ENCODE results near the gene PLEKHJ1.

The PLEKHJ1 gene

DNA sequence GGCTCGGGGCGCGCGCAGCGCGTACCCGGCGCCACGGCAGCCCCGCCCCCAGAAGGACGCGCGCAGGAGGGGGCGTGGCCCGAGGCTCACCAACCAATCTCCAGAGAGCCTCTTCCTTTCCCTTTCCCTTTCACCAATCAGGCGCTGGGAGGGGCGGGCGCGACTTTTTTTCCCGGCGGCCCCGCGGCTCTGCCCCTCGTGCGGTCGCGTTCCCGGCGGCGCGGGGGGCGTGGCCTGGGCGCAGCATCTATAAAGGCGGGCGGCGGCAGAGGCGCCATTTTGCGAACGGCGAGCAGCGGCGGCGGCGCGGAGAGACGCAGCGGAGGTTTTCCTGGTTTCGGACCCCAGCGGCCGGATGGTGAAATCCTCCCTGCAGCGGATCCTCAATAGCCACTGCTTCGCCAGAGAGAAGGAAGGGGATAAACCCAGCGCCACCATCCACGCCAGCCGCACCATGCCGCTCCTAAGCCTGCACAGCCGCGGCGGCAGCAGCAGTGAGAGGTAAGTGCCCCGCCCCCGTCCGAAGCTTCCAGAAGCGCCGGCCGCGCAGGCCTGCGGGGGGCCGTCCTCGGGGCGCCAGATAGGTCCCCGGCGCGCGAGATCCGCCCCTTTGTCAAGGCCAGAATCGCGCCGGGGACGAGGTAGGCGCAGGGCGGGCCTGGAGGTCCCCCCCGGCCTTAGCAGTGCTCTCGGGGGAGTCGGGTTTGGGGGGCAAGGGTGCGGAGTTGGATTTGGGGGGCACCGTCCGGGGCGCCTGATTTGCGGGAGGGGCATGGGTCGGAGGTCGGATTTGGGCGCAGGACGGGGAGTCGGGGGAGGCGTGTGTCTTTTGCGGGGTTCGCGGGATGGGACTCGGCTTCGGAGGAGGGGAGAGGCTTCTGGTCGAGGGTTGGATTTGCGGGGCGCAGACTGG lies 33.4 kb upstream of the PLEKHJ1 start:
- DNase-seq (ENCODE audit: low read depth in 2 of 2) = peak; percentile 97 to 98

DNA sequence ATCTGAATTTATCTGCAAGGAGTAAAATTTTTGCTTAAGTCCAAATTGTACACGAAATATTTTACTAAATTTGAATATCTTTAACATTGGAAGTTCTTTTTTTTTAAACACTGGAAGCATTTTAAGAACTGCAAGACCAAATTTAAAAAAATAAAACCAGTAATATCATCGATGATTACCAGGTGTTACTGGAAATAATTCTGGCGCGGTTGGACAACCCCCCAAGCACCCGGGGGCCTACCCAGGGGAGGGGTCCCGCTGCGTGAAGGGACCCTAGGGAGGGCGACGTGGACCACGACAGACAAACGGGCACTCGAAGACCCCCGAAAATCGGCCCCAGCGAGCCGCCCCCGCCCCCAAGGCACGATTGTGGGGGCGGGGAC lies 32.7 kb upstream of the PLEKHJ1 start:
- no peak for DNase-seq (ENCODE audit: low read depth in 2 of 2)

GRCh38 chr19:2268480-2268830 lies 32.3 kb upstream of the PLEKHJ1 start:
- DNase-seq (ENCODE audit: low read depth in 2 of 2) = no peak

- DNase-seq (ENCODE audit: low read depth in 2 of 2) = no peak
Observed at GRCh38 chr19:2266183-2266993, 30.3 kb upstream of the PLEKHJ1 start.

- no peak for DNase-seq (ENCODE audit: low read depth in 2 of 2)
Observed at GRCh38 chr19:2261438-2262172, 25.5 kb upstream of the PLEKHJ1 start.

DNA sequence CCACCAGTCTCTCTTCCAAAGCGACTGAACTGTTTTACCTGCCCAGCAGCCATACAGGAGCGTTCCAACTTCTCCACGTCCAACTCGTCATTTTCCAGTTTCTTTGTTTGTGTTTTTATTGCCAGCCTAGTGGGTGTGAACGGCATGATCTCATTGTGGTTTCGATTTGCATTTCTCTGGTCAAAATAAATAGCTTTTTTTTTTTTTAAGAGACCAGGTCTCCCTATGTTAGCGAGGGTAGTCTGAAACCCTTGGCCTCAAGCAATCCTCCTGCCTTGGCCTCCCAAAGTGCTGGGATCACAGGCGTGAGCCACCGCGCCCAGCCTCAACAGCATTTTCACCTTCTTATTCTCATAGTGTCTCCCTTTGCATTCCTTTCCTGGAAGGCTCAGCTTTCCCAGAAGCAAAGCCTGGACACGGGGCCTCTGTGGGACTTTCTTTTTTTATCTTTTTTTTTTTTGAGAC lies 24.2 kb upstream of the PLEKHJ1 start:
- DNase-seq (ENCODE audit: low read depth in 2 of 2) = no peak

DNA sequence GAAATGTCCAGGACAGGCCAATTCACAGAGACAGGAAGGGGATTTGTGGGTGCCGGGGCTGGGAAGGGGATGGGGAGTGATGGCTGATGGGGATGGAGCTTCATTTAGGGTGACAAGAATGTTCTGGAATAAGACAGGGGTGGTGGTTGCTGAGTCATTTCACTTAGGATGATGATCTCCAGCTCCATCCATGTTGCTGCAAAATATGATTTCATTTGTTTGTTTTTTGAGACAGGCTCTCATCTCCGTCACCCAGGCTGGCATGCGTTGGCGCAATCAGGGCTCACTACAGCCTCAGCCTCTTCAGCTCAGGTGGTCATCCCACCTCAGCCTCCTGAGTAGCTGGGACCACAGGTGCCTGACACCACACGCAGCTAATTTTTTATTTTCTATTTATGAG lies 23.2 kb upstream of the PLEKHJ1 start:
- no peak for DNase-seq (ENCODE audit: low read depth in 2 of 2)

DNA sequence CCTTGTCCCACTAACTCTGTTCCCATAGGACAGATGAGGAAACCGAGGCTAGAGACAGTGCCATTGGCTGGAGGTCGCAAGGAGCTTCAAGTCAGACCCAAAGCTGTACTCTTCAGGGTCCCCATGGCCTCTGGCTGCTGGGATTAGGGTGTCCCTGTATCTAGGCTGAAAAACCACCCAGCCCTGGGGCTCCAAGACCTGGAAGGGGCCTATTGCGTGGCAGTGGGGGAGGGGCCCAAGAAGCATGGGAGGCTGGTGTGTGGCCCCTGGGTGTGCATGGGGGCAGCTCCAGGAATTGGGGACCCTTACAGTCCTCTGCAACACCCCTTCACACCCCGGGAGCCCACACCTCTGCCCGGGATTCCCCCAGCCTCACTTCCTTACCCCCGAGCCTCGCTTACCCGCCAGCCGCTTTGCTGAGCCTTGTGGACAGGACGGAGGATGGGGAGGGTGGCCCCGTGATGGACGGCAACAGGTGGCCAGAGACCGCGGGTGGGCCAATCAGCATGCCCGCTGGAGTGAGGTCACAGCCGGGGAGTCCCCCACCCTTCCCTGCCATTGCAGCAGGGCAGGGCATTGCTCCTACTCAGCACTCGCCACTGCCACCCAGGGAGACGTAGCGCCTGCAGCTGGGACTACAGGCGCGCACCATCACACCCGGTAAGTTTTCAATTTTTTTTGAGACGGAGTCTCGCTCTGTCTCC lies 20.0 kb upstream of the PLEKHJ1 start, which contains the start of gene JSRP1:
Gene JSRP1 (minus strand): TSS at position 436 of the 704 bp plus-strand sequence. CDS start 1,103 bp downstream, outside the sequence.
- DNase-seq (ENCODE audit: low read depth in 2 of 2) = no peak

- DNase-seq (ENCODE audit: low read depth in 2 of 2) = no peak
Observed at GRCh38 chr19:2255112-2255845, 19.1 kb upstream of the PLEKHJ1 start.

DNA sequence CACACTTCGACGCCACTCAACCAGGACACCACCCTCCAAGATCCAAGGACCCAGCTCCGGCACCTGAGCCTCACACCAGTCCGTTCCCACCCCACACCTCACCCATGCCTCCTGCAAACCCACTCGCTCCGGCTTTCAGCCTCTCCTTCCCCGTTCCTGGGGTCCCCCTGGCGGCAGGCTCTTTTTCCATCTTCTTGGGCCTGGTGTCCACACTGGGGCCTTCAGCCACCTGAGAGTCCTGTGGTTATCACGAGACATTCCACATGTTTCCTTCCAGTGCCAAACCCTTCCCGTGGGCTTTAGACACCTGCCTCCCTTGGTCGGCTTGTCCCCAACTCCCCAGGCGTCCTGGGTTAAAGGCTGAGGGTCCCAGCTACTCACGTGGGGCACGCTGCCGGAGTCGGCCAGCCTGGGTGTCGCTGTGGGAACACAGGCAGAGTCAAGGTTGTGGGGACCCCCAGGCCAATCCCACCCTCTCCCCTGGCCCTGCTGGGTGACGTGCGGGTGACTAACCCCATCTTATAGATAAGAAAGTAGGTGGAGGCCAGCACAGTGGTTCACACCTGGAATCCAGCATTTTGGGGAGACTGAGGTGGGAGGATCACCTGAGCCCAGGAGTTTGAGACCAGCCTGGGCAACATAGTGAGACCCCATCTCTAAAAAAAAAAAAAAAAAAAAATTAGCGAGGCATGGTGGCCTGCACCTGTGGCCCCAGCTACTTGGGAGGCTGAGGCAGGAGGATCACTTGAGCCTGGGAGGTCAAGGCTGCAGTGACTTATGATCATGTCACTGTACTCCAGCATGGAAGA lies 18.1 kb upstream of the PLEKHJ1 start:
- DNase-seq (ENCODE audit: low read depth in 2 of 2) = no peak

DNA sequence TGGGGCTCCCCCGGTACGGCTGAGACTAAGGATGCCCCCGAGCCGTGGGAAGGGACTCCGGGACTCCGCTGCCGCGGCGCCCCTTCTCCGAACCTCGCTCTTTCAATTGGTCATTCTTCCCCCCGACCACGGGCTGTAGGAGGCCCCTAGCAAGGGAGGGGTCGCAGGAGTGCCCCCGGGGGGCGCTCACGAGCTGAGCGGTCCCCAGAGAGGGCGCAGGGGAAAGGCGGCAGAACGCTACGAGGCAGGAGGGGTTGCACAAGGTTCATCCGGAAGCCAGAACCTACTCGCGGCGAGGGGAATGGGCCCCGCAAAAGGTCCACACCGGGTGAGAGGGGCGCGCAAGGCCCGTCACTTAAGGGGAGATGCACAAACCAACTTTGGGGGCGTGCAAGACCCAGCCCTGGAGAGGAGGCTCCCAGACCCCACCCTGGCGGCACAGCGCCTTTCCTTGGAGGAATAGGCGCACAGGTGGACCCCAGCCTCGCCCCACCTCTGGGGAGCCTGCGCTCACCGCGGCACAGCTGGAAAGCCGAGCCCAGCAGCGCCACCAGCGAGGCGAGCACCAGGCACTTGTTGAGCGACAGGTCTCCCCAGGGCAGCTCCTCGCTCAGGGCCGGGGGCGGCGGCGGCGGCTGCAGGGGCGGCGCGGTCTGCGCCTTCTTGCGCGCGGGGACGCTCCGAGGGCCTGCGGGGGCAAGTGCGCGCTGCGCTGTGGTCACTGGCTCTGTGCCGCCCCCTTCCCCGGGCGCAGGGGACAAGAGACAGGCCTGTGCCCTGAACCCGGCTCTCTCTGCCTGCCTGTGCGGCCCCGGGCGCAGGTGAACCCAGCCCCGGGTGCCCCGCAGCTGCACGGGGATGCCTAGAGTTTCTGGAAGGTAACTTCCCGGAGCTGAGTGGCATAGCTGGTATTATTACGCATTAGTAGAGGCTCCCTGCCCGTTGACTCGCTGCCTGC lies 17.3 kb upstream of the PLEKHJ1 start:
- DNase-seq (ENCODE audit: low read depth in 2 of 2) = no peak

GRCh38 chr19:2252797-2253105 lies 16.6 kb upstream of the PLEKHJ1 start:
- DNase-seq (ENCODE audit: low read depth in 2 of 2) = no peak

GRCh38 chr19:2252055-2252796 lies 16.1 kb upstream of the PLEKHJ1 start:
- no peak for DNase-seq (ENCODE audit: low read depth in 2 of 2)

DNA sequence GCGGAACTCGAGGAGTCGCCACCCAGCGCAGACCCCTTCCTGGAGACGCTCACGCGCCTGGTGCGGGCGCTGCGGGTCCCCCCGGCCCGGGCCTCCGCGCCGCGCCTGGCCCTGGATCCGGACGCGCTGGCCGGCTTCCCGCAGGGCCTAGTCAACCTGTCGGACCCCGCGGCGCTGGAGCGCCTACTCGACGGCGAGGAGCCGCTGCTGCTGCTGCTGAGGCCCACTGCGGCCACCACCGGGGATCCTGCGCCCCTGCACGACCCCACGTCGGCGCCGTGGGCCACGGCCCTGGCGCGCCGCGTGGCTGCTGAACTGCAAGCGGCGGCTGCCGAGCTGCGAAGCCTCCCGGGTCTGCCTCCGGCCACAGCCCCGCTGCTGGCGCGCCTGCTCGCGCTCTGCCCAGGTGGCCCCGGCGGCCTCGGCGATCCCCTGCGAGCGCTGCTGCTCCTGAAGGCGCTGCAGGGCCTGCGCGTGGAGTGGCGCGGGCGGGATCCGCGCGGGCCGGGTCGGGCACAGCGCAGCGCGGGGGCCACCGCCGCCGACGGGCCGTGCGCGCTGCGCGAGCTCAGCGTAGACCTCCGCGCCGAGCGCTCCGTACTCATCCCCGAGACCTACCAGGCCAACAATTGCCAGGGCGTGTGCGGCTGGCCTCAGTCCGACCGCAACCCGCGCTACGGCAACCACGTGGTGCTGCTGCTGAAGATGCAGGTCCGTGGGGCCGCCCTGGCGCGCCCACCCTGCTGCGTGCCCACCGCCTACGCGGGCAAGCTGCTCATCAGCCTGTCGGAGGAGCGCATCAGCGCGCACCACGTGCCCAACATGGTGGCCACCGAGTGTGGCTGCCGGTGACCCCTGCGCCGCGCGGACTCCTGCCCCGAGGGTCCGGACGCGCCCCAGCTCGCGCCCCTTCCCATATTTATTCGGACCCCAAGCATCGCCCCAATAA lies 15.3 kb upstream of the PLEKHJ1 start:
- DNase-seq (ENCODE audit: low read depth in 2 of 2) = no peak

GRCh38 chr19:2250766-2251105 lies 14.6 kb upstream of the PLEKHJ1 start:
- no peak for DNase-seq (ENCODE audit: low read depth in 2 of 2)

DNA sequence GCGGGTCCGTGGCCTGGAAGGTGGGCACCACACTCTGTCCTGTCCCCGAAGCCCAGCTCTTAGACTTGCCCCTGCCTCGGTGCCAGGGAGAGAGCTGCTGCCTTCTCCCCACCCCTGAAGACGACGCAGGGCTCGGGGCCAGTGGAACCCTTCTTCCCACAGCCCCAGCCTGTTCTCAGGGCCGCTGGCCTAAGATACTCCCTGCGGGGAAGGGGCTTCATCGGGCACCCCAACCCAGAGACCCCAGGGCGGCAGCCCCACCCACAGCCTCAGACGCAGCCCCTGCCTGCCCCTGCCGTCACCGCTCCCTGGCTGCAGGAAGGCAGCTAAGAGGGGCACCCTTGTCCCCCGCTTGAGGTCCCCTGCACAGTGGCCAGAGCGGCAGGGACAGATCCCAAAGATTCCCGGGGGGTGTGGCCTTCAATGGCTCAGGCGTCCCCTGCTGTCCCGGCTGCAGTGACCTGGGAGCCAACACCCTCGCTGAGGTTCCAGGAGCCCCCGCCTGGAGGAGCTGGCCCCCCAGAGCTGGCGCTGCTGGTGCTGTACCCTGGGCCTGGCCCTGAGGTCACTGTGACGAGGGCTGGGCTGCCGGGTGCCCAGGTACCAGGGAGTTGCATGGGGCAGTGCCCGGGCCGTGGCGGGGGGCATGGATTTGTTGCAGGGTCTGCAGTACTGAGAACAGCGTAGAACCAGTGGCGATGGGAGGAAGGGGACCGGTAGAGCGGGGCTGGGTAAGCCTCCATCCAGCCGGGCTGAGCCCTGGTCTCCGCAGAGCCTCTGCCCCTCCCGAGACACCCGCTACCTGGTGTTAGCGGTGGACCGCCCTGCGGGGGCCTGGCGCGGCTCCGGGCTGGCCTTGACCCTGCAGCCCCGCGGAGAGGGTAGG lies 14.0 kb upstream of the PLEKHJ1 start:
- DNase-seq (ENCODE audit: low read depth in 2 of 2) = no peak

Measured in activated CD8-positive, alpha-beta memory T cell treated with anti-CD3 and anti-CD28 coated beads for 4 hours (primary cell).